SH-SY5Y (cell line): ENCODE measurements around the gene INSIG2.

Experiments
- GATA2 ChIP-seq: IDR thresholded peaks from 2 replicates; pipeline ENCODE4 v1.6.1; 2011; ENCODE audit warnings: mild to moderate bottlenecking, low read depth, low read length
- GATA3 ChIP-seq: IDR thresholded peaks from 2 replicates; pipeline ENCODE4 v1.6.1; 2011; ENCODE audit warnings: low read depth, mild to moderate bottlenecking, low read length, moderate library complexity

- no peak for TF ChIP-seq GATA2
- no peak for TF ChIP-seq GATA3
Measured at GRCh38 chr2:118154176-118154575, 65.9 kb downstream of the INSIG2 start.
